Fibroblast of skin of right biceps (primary cell): ENCODE results near the gene CD7.

Source experiments
- DNase-seq: peaks from one replicate; pipeline ENCODE4 v3.0.0-alpha.2; 2013

CD7 gene

GRCh38 chr17:82328141-82328993 lies 11.0 kb upstream of the CD7 start:
- no peak for DNase-seq

- DNase-seq = no peak
Measured at GRCh38 chr17:82327757-82328140, 10.3 kb upstream of the CD7 start.

- DNase-seq = no peak
Measured at GRCh38 chr17:82327289-82327688, 9.9 kb upstream of the CD7 start.

- no peak for DNase-seq
Measured at GRCh38 chr17:82325286-82326180, 8.1 kb upstream of the CD7 start.

GRCh38 chr17:82324566-82325285 lies 7.3 kb upstream of the CD7 start:
- DNase-seq = no peak

GRCh38 chr17:82323514-82324234 lies 6.3 kb upstream of the CD7 start:
- DNase-seq = no peak

- no peak for DNase-seq
Measured at GRCh38 chr17:82322526-82323453, 5.4 kb upstream of the CD7 start.

- DNase-seq = no peak
Measured at GRCh38 chr17:82321947-82322466, 4.6 kb upstream of the CD7 start.

GRCh38 chr17:82320956-82321927 lies 3.8 kb upstream of the CD7 start:
- DNase-seq = no peak

GRCh38 chr17:82320140-82320840 lies 2.9 kb upstream of the CD7 start:
- DNase-seq = no peak

- no peak for DNase-seq
Measured at GRCh38 chr17:82319619-82320062, 2.2 kb upstream of the CD7 start.

GRCh38 chr17:82318772-82319606 lies 1.6 kb upstream of the CD7 start:
- no peak for DNase-seq

- no peak for DNase-seq
Measured at GRCh38 chr17:82318169-82318498, 726 bp upstream of the CD7 start.

GRCh38 chr17:82316651-82317393 lies 586 bp downstream of the CD7 start:
- DNase-seq = no peak

- DNase-seq = no peak
Measured at GRCh38 chr17:82315703-82316358, 1.6 kb downstream of the CD7 start.

GRCh38 chr17:82314727-82315605 lies 2.4 kb downstream of the CD7 start:
- no peak for DNase-seq
